ENCODE measurements around the gene GTF2H4. TPM values are rescaled to one million over a fixed set of nuclear protein-coding genes. Genes with fewer than 3 reads are reported as not detected.

GTF2H4 gene
- total RNA-seq, 4 donors from 2014 or later = 9.5 to 34.4 (median 18.2) TPM

- no peak within 1 kb of the TSS for H3K4me3 ChIP-seq (replicated peaks in 1 of 3)
- peaks cover 0 to 9% of the 10 kb centered on the region in 2 donors for H3K4me1 ChIP-seq
- H3K36me3 ChIP-seq = no peaks in the 10 kb centered on the region
- WGBS, 2 donors = 74 to 86% methylated on average over 5 to 7 of the region's 7 CpGs
- no peak within 1 kb of the TSS for H3K27ac ChIP-seq
- DNase-seq = no peak
- TF ChIP-seq POLR2A (IDR thresholded peaks at IDR 0.05) = no peak
- TF ChIP-seq CTCF (IDR thresholded peaks at IDR 0.05) = no peak
- intact Hi-C loops (cut with DNase I) = no loop called here
- H3K9me3 ChIP-seq = no peaks in the 10 kb centered on the region
- H3K27me3 ChIP-seq = no peaks in the 10 kb centered on the region
Measured at GRCh38 chr6:30931969-30932645, 24.1 kb downstream of the GTF2H4 start, which contains the start of gene SFTA2. Gene SFTA2, minus strand, starts transcription at chr6:30932170. Its CDS starts 74 bp downstream, at chr6:30932096.

GRCh38 chr6:30932665-30933365 lies 24.8 kb downstream of the GTF2H4 start:
- no peak for TF ChIP-seq POLR2A (IDR thresholded peaks at IDR 0.05)
- no peak for TF ChIP-seq CTCF (IDR thresholded peaks at IDR 0.05)
- 83 to 88% methylated on average over 6 of the region's 6 CpGs for WGBS, 2 donors
- peaks cover 0 to 9% of the 10 kb centered on the region in 2 donors for H3K4me1 ChIP-seq
- no peaks in the 10 kb centered on the region for H3K27me3 ChIP-seq
- no peak overlapping the region for H3K27ac ChIP-seq
- no peaks in the 10 kb centered on the region for H3K9me3 ChIP-seq
- no peak for DNase-seq
- H3K36me3 ChIP-seq = no peaks in the 10 kb centered on the region
- intact Hi-C loops (cut with DNase I) = no loop called here
- H3K4me3 ChIP-seq (replicated peaks in 1 of 3) = no peak overlapping the region

- WGBS, 2 donors = 4 to 8% methylated on average over 3 of the region's 3 CpGs
- Histone ChIP-seq H3K27me3 (no peaks in the 10 kb centered on the region), H3K27ac (no peak overlapping the region), H3K36me3 (no peaks in the 10 kb centered on the region), H3K4me3 (replicated peaks in 1 of 3) (no peak overlapping the region), H3K9me3 (no peaks in the 10 kb centered on the region), H3K4me1 (peaks cover 0 to 9% of the 10 kb centered on the region in 2 donors)
- DNase-seq = peak; percentile 23 to 51
- intact Hi-C loops (cut with DNase I) = no loop called here
- TF ChIP-seq POLR2A (IDR thresholded peaks at IDR 0.05) (no peak), CTCF (IDR thresholded peaks at IDR 0.05) (no peak)
Measured at GRCh38 chr6:30935018-30935417, 27.0 kb downstream of the GTF2H4 start.

- no peaks in the 10 kb centered on the region for H3K9me3 ChIP-seq
- intact Hi-C loops (cut with DNase I) = no loop called here
- peak in 1 of 2 donors; percentile 28 for DNase-seq
- no peaks in the 10 kb centered on the region for H3K36me3 ChIP-seq
- no peak overlapping the region for H3K4me3 ChIP-seq (replicated peaks in 1 of 3)
- no peak overlapping the region for H3K27ac ChIP-seq
- H3K4me1 ChIP-seq = peaks cover 2 to 6% of the 10 kb centered on the region in 2 donors
- TF ChIP-seq CTCF (IDR thresholded peaks at IDR 0.05) (no peak), POLR2A (IDR thresholded peaks at IDR 0.05) (no peak)
- no peaks in the 10 kb centered on the region for H3K27me3 ChIP-seq
- 59 to 60% methylated on average over 5 to 6 of the region's 6 CpGs for WGBS, 2 donors
Measured at GRCh38 chr6:30937265-30937664, 29.3 kb downstream of the GTF2H4 start.

- TF ChIP-seq POLR2A (IDR thresholded peaks at IDR 0.05) = no peak
- TF ChIP-seq CTCF (IDR thresholded peaks at IDR 0.05) = no peak
- WGBS, 2 donors = 67 to 76% methylated on average over 4 of the region's 4 CpGs
- Histone ChIP-seq H3K4me3 (replicated peaks in 1 of 3) (no peak overlapping the region), H3K36me3 (no peaks in the 10 kb centered on the region), H3K4me1 (peaks cover 8 to 15% of the 10 kb centered on the region in 2 donors), H3K27me3 (no peaks in the 10 kb centered on the region), H3K9me3 (no peaks in the 10 kb centered on the region), H3K27ac (no peak overlapping the region)
- intact Hi-C loops (cut with DNase I) = no loop called here
- no peak for DNase-seq
Measured at GRCh38 chr6:30938730-30939129, 30.7 kb downstream of the GTF2H4 start.

All from thyroid gland (tissue), 4 donors.